Measurements from ENCODE around the gene CCL26.
"Not testable (repeated sequence)": the region's sequence is repeated elsewhere in the genome, so short reads cannot be mapped to it uniquely, and the experiment has no call there.

CCL26 gene

DNA sequence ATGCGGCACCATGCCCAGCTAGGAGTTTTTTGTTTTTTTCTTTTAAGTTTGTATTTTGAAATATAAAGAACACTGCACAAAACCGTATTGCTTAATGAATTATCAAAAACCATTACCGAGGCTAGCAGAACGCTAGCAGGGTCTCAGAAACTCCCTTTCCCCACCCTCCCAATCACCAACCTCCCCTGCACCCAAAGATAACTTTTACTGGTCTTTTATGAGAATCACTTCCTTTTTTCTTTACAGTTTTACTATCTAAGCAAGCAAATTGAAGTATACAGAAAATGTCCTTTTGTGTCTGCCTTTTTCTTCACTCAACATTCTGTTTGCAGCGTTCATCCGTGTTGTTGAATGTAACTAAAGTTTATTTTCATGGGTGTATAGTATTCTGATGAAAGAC, 46.7 kb downstream of the CCL26 start:
- in situ Hi-C loops (cut with HindIII; ENCODE audit: low pct_ligation_motif_present, low pct_unique_long_range_greater_than_20kb, low sequenced_read_pairs), result no loop called here
- no peak for DNase-seq

DNA sequence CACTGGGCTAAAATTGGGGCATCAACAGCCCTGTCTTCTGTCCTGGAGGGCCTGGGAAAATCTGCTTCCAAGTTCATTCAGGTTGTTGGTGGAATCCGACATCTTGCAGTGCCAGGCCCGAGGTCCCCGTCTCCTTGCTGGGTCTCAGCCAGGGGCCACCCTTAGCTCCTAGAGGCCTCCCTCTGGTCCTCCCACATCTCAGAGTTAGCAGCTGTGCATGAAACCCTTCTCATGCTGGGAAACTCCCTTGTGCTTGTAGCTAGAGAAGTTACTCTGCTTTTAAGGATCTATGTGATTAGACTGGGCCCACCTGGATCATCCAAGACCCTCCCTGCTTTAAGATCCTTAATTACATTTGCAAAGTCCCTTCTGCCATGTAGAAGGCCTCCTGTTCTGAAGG, 48.6 kb downstream of the CCL26 start:
- in situ Hi-C loops (cut with HindIII; ENCODE audit: low pct_ligation_motif_present, low pct_unique_long_range_greater_than_20kb, low sequenced_read_pairs), result no loop called here

DNA sequence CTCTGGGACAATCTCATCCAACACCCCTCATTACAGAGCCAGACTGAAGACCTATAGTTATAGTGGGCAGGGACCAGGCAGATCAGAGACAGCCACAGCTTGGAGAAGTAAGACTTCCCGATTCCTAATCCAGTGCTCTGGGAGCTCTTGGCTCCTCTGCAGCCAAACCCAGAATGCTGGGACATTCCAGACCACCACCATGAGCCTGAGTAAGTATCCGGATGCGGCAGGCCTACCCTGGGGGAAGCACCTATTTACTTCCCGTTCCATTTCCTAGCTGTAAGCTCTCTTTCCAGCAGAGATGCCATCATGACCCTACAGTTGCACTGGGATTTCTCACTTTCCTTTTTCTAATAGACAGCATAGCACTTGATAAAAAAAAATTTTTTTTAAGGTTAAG, 49.6 kb downstream of the CCL26 start:
- in situ Hi-C loops (cut with HindIII; ENCODE audit: low pct_ligation_motif_present, low pct_unique_long_range_greater_than_20kb, low sequenced_read_pairs), result no loop called here
- no peak for DNase-seq

More for the DNA sequence above, 48.6 kb downstream of the CCL26 start:
- DNase-seq, result no peak

DNA sequence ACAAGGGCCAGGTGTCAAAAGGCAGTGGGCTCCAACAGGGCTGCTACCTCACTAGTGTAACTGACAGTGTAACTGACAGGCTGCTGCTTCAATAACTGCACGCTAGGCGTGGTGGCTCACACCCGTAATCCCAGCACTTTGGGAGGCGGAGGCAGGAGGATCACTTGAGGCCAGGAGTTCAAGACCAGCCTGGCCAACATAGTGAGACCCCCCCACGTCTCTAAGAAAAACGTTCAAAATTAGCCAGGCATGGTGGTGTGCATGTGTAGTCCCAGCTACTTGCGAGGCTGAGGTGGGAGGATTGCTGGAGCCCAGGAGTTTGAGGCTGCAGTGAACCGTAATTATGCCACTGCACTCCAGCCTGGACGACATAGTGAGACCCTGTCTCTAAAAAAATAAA, 50.1 kb downstream of the CCL26 start:
- DNase-seq; in situ Hi-C loops (cut with HindIII; ENCODE audit: low pct_ligation_motif_present, low pct_unique_long_range_greater_than_20kb, low sequenced_read_pairs): not testable (repeated sequence)

DNA sequence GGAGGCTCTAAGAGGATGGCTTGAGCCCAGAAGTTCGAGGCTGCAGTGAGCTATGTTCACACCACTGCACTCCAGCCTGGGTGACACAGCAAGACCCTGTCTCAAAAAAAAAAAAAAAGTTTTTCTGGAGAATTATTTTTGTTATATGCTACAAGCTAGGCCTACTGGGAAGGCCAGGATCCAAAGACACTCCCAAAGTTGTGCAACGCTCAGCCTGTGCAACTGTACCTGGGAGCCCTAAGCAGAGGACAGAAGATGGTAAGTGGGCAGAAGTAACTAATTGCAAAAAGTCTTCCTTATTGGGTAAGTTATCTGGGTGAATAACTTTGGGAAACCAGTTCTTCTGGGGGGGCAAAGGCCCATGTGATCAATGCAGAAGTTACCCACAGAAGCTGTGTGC, 50.6 kb downstream of the CCL26 start:
- in situ Hi-C loops (cut with HindIII; ENCODE audit: low pct_ligation_motif_present, low pct_unique_long_range_greater_than_20kb, low sequenced_read_pairs), result no loop called here
- no peak for DNase-seq

DNA sequence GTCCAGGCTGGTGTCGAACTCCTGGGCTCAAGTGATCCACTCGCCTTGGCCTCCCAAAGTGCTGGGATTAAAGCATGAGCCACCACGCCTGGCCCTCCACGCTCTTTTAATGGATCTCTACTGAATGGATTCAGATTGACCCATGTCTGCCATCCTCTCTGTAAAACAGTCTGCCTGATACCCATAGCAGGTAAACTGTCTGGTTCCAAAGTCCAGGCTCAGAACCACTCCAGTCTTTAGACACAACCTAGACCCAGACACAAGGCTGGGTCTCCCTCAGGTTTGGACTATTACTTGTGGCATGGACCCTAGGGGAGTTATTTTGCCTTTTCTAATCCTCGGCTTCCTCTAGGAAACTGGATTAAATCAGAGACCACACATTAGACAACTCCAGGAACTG, 52.4 kb downstream of the CCL26 start:
- in situ Hi-C loops (cut with HindIII; ENCODE audit: low pct_ligation_motif_present, low pct_unique_long_range_greater_than_20kb, low sequenced_read_pairs), result no loop called here
- no peak for DNase-seq
